Measurements from ENCODE around the gene MIEF1.

DNA sequence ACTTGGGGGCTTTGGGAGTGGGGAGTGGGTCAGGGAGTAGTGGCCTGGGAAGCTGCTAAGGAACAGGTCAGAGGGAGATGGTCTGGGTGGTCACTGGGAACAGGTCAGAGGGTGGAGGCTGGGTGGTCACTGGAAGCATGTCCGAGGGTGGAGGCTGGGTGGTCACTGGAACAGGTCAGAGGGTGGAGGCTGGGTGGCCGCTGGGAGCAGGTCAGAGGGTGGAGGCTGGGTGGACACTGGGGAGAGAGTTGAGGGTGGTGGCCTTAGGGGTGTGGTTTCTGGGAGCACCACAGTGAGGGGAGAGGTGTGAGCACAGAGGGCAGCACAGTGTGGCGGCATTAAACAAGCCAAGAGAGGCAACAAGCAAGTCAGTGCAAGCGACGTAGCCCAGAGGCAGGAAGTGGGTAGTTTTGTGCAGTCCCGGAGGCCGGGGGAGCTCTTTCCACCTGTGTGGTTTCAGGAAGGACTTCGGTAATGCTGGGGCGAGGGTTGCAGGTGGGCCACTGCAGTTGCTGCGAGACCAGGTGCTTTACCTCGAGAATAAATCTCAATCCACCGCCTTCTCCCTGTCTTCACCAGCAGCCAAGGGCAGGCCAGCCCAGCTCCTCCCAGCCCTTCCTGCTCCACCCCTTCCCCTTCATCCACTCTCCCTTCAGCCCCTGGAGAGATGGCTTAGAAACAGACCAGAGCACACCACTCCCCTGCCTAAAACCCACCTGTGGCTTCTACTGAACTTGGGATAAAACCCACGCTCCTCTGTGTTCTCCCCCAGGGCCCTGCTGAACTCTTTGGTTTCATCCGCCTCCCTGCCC is 65.3 kb downstream of the MIEF1 start:
- TF ChIP-seq ZNF530 (tag by site-specific recombination; IDR thresholded peaks at IDR 0.05; ENCODE audit: low read depth) = no peak
- no peak for TF ChIP-seq ZNF24 (tag by site-specific recombination; IDR thresholded peaks at IDR 0.05)
- TF ChIP-seq, protein P1, sequence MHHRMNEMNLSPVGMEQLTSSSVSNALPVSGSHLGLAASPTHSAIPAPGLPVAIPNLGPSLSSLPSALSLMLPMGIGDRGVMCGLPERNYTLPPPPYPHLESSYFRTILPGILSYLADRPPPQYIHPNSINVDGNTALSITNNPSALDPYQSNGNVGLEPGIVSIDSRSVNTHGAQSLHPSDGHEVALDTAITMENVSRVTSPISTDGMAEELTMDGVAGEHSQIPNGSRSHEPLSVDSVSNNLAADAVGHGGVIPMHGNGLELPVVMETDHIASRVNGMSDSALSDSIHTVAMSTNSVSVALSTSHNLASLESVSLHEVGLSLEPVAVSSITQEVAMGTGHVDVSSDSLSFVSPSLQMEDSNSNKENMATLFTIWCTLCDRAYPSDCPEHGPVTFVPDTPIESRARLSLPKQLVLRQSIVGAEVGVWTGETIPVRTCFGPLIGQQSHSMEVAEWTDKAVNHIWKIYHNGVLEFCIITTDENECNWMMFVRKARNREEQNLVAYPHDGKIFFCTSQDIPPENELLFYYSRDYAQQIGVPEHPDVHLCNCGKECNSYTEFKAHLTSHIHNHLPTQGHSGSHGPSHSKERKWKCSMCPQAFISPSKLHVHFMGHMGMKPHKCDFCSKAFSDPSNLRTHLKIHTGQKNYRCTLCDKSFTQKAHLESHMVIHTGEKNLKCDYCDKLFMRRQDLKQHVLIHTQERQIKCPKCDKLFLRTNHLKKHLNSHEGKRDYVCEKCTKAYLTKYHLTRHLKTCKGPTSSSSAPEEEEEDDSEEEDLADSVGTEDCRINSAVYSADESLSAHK (tag by site-specific recombination; IDR thresholded peaks at IDR 0.05) = no peak
- TF ChIP-seq ZBTB20 (tag by site-specific recombination; IDR thresholded peaks at IDR 0.05) = no peak
- TF ChIP-seq, protein P2, sequence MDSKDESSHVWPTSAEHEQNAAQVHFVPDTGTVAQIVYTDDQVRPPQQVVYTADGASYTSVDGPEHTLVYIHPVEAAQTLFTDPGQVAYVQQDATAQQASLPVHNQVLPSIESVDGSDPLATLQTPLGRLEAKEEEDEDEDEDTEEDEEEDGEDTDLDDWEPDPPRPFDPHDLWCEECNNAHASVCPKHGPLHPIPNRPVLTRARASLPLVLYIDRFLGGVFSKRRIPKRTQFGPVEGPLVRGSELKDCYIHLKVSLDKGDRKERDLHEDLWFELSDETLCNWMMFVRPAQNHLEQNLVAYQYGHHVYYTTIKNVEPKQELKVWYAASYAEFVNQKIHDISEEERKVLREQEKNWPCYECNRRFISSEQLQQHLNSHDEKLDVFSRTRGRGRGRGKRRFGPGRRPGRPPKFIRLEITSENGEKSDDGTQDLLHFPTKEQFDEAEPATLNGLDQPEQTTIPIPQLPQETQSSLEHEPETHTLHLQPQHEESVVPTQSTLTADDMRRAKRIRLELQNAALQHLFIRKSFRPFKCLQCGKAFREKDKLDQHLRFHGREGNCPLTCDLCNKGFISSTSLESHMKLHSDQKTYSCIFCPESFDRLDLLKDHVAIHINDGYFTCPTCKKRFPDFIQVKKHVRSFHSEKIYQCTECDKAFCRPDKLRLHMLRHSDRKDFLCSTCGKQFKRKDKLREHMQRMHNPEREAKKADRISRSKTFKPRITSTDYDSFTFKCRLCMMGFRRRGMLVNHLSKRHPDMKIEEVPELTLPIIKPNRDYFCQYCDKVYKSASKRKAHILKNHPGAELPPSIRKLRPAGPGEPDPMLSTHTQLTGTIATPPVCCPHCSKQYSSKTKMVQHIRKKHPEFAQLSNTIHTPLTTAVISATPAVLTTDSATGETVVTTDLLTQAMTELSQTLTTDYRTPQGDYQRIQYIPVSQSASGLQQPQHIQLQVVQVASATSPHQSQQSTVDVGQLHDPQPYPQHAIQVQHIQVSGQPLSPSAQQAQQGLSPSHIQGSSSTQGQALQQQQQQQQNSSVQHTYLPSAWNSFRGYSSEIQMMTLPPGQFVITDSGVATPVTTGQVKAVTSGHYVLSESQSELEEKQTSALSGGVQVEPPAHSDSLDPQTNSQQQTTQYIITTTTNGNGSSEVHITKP (tag by site-specific recombination; IDR thresholded peaks at IDR 0.05) = no peak
- TF ChIP-seq, protein P3, sequence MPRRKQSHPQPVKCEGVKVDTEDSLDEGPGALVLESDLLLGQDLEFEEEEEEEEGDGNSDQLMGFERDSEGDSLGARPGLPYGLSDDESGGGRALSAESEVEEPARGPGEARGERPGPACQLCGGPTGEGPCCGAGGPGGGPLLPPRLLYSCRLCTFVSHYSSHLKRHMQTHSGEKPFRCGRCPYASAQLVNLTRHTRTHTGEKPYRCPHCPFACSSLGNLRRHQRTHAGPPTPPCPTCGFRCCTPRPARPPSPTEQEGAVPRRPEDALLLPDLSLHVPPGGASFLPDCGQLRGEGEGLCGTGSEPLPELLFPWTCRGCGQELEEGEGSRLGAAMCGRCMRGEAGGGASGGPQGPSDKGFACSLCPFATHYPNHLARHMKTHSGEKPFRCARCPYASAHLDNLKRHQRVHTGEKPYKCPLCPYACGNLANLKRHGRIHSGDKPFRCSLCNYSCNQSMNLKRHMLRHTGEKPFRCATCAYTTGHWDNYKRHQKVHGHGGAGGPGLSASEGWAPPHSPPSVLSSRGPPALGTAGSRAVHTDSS (tag by site-specific recombination; IDR thresholded peaks at IDR 0.05) = no peak
- no peak for TF ChIP-seq ZNF626 (tag by site-specific recombination; IDR thresholded peaks at IDR 0.05)
- TF ChIP-seq, protein P4, sequence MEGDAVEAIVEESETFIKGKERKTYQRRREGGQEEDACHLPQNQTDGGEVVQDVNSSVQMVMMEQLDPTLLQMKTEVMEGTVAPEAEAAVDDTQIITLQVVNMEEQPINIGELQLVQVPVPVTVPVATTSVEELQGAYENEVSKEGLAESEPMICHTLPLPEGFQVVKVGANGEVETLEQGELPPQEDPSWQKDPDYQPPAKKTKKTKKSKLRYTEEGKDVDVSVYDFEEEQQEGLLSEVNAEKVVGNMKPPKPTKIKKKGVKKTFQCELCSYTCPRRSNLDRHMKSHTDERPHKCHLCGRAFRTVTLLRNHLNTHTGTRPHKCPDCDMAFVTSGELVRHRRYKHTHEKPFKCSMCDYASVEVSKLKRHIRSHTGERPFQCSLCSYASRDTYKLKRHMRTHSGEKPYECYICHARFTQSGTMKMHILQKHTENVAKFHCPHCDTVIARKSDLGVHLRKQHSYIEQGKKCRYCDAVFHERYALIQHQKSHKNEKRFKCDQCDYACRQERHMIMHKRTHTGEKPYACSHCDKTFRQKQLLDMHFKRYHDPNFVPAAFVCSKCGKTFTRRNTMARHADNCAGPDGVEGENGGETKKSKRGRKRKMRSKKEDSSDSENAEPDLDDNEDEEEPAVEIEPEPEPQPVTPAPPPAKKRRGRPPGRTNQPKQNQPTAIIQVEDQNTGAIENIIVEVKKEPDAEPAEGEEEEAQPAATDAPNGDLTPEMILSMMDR (tag by site-specific recombination; IDR thresholded peaks at IDR 0.05) = no peak
- no peak for TF ChIP-seq OVOL3 (tag by site-specific recombination; IDR thresholded peaks at IDR 0.05)

Measured in HEK293 (cell line).